ENCODE data around the gene S100A7A.

The S100A7A gene

GRCh38 chr1:153386500-153386901, 29.8 kb upstream of the S100A7A start:
- Histone ChIP-seq H3K4me1 (ENCODE audit: control insufficient read depth, insufficient read depth, low read length) (no peaks in the 10 kb centered on the region), H3K9ac (ENCODE audit: low read depth, low read length) (no peak overlapping the region), H3K4me3 (ENCODE audit: low read length) (no peak overlapping the region), H3K36me3 (ENCODE audit: insufficient read depth, low read length) (no peaks in the 10 kb centered on the region), H3K9me3 (replicated peaks; ENCODE audit: low read length) (no peaks in the 10 kb centered on the region), H3K4me2 (ENCODE audit: low read length) (no peak overlapping the region), H3K27me3 (ENCODE audit: control insufficient read depth, insufficient read depth, low read length) (peaks cover 3% of the 10 kb centered on the region)

GRCh38 chr1:153387001-153387400, 29.3 kb upstream of the S100A7A start:
- no peaks in the 10 kb centered on the region for H3K9me3 ChIP-seq (replicated peaks; ENCODE audit: low read length)
- H3K4me1 ChIP-seq (ENCODE audit: control insufficient read depth, insufficient read depth, low read length) = no peaks in the 10 kb centered on the region
- no peaks in the 10 kb centered on the region for H3K36me3 ChIP-seq (ENCODE audit: insufficient read depth, low read length)
- no peak overlapping the region for H3K4me3 ChIP-seq (ENCODE audit: low read length)
- H3K27me3 ChIP-seq (ENCODE audit: control insufficient read depth, insufficient read depth, low read length) = peaks cover 4% of the 10 kb centered on the region
- no peak overlapping the region for H3K4me2 ChIP-seq (ENCODE audit: low read length)
- H3K9ac ChIP-seq (ENCODE audit: low read depth, low read length) = no peak overlapping the region

GRCh38 chr1:153387785-153388184, 28.5 kb upstream of the S100A7A start:
- Histone ChIP-seq H3K4me2 (ENCODE audit: low read length) (no peak overlapping the region), H3K9ac (ENCODE audit: low read depth, low read length) (no peak overlapping the region), H3K27me3 (ENCODE audit: control insufficient read depth, insufficient read depth, low read length) (peaks cover 9% of the 10 kb centered on the region), H3K4me1 (ENCODE audit: control insufficient read depth, insufficient read depth, low read length) (no peaks in the 10 kb centered on the region), H3K9me3 (replicated peaks; ENCODE audit: low read length) (no peaks in the 10 kb centered on the region), H3K36me3 (ENCODE audit: insufficient read depth, low read length) (no peaks in the 10 kb centered on the region), H3K4me3 (ENCODE audit: low read length) (no peak overlapping the region)

- Histone ChIP-seq H3K9me3 (replicated peaks; ENCODE audit: low read length) (no peaks in the 10 kb centered on the region), H3K4me3 (ENCODE audit: low read length) (no peak overlapping the region), H3K36me3 (ENCODE audit: insufficient read depth, low read length) (no peaks in the 10 kb centered on the region), H3K4me1 (ENCODE audit: control insufficient read depth, insufficient read depth, low read length) (no peaks in the 10 kb centered on the region), H3K4me2 (ENCODE audit: low read length) (no peak overlapping the region), H3K27me3 (ENCODE audit: control insufficient read depth, insufficient read depth, low read length) (peaks cover 9% of the 10 kb centered on the region), H3K9ac (ENCODE audit: low read depth, low read length) (no peak overlapping the region)
Measured at GRCh38 chr1:153389401-153389800, 26.9 kb upstream of the S100A7A start.

- Histone ChIP-seq H3K4me2 (ENCODE audit: low read length) (no peak overlapping the region), H3K9me3 (replicated peaks; ENCODE audit: low read length) (no peaks in the 10 kb centered on the region), H3K4me3 (ENCODE audit: low read length) (no peak overlapping the region), H3K27me3 (ENCODE audit: control insufficient read depth, insufficient read depth, low read length) (peaks cover 7% of the 10 kb centered on the region), H3K9ac (ENCODE audit: low read depth, low read length) (no peak overlapping the region), H3K36me3 (ENCODE audit: insufficient read depth, low read length) (no peaks in the 10 kb centered on the region), H3K4me1 (ENCODE audit: control insufficient read depth, insufficient read depth, low read length) (no peaks in the 10 kb centered on the region)
Measured at GRCh38 chr1:153389973-153390879, 26.1 kb upstream of the S100A7A start.

GRCh38 chr1:153390938-153391710, 25.2 kb upstream of the S100A7A start, which contains the start of gene S100A8:
Gene S100A8, minus strand, starts transcription at chr1:153391073. Its CDS starts 538 bp downstream, at chr1:153390535.
- H3K36me3 ChIP-seq (ENCODE audit: insufficient read depth, low read length) = no peaks in the 10 kb centered on the region
- no peak within 1 kb of the TSS for H3K9ac ChIP-seq (ENCODE audit: low read depth, low read length)
- peaks cover 10% of the 10 kb centered on the region for H3K27me3 ChIP-seq (ENCODE audit: control insufficient read depth, insufficient read depth, low read length)
- no peaks in the 10 kb centered on the region for H3K4me1 ChIP-seq (ENCODE audit: control insufficient read depth, insufficient read depth, low read length)
- no peak within 1 kb of the TSS for H3K4me3 ChIP-seq (ENCODE audit: low read length)
- no peak within 1 kb of the TSS for H3K4me2 ChIP-seq (ENCODE audit: low read length)
- H3K9me3 ChIP-seq (replicated peaks; ENCODE audit: low read length) = no peaks in the 10 kb centered on the region

- H3K9me3 ChIP-seq (replicated peaks; ENCODE audit: low read length) = no peaks in the 10 kb centered on the region
- H3K36me3 ChIP-seq (ENCODE audit: insufficient read depth, low read length) = no peaks in the 10 kb centered on the region
- H3K4me1 ChIP-seq (ENCODE audit: control insufficient read depth, insufficient read depth, low read length) = no peaks in the 10 kb centered on the region
- H3K4me3 ChIP-seq (ENCODE audit: low read length) = no peak overlapping the region
- H3K27me3 ChIP-seq (ENCODE audit: control insufficient read depth, insufficient read depth, low read length) = peaks cover 12% of the 10 kb centered on the region
- no peak overlapping the region for H3K9ac ChIP-seq (ENCODE audit: low read depth, low read length)
- H3K4me2 ChIP-seq (ENCODE audit: low read length) = no peak overlapping the region
Measured at GRCh38 chr1:153392258-153392657, 24.1 kb upstream of the S100A7A start.

GRCh38 chr1:153392822-153393221, 23.5 kb upstream of the S100A7A start:
- Histone ChIP-seq H3K4me1 (ENCODE audit: control insufficient read depth, insufficient read depth, low read length) (no peaks in the 10 kb centered on the region), H3K4me3 (ENCODE audit: low read length) (no peak overlapping the region), H3K36me3 (ENCODE audit: insufficient read depth, low read length) (no peaks in the 10 kb centered on the region), H3K27me3 (ENCODE audit: control insufficient read depth, insufficient read depth, low read length) (peaks cover 12% of the 10 kb centered on the region), H3K4me2 (ENCODE audit: low read length) (no peak overlapping the region), H3K9ac (ENCODE audit: low read depth, low read length) (no peak overlapping the region), H3K9me3 (replicated peaks; ENCODE audit: low read length) (no peaks in the 10 kb centered on the region)

GRCh38 chr1:153393926-153394325, 22.4 kb upstream of the S100A7A start:
- Histone ChIP-seq H3K9me3 (replicated peaks; ENCODE audit: low read length) (no peaks in the 10 kb centered on the region), H3K4me2 (ENCODE audit: low read length) (no peak overlapping the region), H3K4me3 (ENCODE audit: low read length) (no peak overlapping the region), H3K9ac (ENCODE audit: low read depth, low read length) (no peak overlapping the region), H3K4me1 (ENCODE audit: control insufficient read depth, insufficient read depth, low read length) (no peaks in the 10 kb centered on the region), H3K36me3 (ENCODE audit: insufficient read depth, low read length) (no peaks in the 10 kb centered on the region), H3K27me3 (ENCODE audit: control insufficient read depth, insufficient read depth, low read length) (peaks cover 18% of the 10 kb centered on the region)

GRCh38 chr1:153394391-153394790, 21.9 kb upstream of the S100A7A start:
- Histone ChIP-seq H3K36me3 (ENCODE audit: insufficient read depth, low read length) (no peaks in the 10 kb centered on the region), H3K4me3 (ENCODE audit: low read length) (no peak overlapping the region), H3K4me2 (ENCODE audit: low read length) (no peak overlapping the region), H3K9me3 (replicated peaks; ENCODE audit: low read length) (no peaks in the 10 kb centered on the region), H3K27me3 (ENCODE audit: control insufficient read depth, insufficient read depth, low read length) (peaks cover 18% of the 10 kb centered on the region), H3K4me1 (ENCODE audit: control insufficient read depth, insufficient read depth, low read length) (no peaks in the 10 kb centered on the region), H3K9ac (ENCODE audit: low read depth, low read length) (no peak overlapping the region)

- H3K9ac ChIP-seq (ENCODE audit: low read depth, low read length) = no peak overlapping the region
- H3K9me3 ChIP-seq (replicated peaks; ENCODE audit: low read length) = no peaks in the 10 kb centered on the region
- H3K4me1 ChIP-seq (ENCODE audit: control insufficient read depth, insufficient read depth, low read length) = no peaks in the 10 kb centered on the region
- peaks cover 18% of the 10 kb centered on the region for H3K27me3 ChIP-seq (ENCODE audit: control insufficient read depth, insufficient read depth, low read length)
- no peaks in the 10 kb centered on the region for H3K36me3 ChIP-seq (ENCODE audit: insufficient read depth, low read length)
- no peak overlapping the region for H3K4me2 ChIP-seq (ENCODE audit: low read length)
- H3K4me3 ChIP-seq (ENCODE audit: low read length) = no peak overlapping the region
Measured at GRCh38 chr1:153395136-153395685, 21.1 kb upstream of the S100A7A start.

Measured in skeletal muscle satellite cell (primary cell).